ENCODE data around the gene ZNF385A.

The ZNF385A gene

DNA sequence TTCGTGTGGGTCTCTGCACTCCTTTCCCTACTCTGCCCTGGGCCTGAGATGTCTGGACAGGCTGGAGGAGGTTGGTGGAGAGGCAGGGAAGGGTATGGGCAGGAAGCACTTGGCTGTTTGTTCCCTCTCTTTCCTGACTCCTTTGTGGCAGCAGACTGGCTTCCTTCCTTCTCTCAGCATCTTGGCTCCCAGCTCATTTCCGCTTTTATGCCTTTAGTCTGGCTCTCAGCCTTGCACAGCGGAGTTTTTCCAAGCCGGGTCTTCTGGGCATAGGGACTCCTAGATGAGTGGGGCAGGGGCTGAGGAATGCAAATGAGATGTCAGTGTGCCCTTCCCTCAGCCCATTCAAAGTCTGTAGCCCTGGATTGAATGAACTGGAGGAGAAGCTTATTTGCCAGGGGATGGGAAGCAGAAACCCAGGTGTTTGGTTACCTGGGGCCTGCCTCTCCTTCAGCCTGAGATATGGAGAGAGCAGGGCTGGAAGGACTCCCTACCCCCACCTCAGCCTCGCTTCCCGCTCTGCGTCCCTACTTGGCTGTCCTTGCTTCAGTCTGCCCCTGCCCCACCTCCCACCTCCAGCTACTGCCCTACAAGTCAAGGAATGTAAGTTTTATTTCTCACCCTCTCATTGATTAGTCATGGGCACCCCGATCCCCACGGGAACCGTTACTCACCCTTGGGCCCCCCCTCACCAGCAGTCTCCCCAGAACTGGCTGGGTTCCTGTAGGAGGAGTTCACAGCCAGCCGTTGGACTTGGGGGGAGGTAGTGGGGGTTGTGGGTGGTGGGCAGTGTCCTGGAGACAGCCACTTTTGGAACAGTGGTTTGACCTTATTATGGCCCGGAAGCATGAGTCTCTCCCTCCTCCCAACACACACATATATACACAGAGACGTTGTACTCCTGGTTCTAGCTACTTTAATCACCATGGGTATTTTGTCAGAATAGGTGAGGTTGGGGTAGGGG is 43.8 kb upstream of the ZNF385A start:
- no peak overlapping the region for H3K4me3 ChIP-seq (replicated peaks; ENCODE audit: low read depth, low read length)
- TF ChIP-seq, protein P1, sequence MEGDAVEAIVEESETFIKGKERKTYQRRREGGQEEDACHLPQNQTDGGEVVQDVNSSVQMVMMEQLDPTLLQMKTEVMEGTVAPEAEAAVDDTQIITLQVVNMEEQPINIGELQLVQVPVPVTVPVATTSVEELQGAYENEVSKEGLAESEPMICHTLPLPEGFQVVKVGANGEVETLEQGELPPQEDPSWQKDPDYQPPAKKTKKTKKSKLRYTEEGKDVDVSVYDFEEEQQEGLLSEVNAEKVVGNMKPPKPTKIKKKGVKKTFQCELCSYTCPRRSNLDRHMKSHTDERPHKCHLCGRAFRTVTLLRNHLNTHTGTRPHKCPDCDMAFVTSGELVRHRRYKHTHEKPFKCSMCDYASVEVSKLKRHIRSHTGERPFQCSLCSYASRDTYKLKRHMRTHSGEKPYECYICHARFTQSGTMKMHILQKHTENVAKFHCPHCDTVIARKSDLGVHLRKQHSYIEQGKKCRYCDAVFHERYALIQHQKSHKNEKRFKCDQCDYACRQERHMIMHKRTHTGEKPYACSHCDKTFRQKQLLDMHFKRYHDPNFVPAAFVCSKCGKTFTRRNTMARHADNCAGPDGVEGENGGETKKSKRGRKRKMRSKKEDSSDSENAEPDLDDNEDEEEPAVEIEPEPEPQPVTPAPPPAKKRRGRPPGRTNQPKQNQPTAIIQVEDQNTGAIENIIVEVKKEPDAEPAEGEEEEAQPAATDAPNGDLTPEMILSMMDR (IDR thresholded peaks at IDR 0.05; ENCODE audit: insufficient read depth, low read length, poor library complexity, severe bottlenecking) = no peak
- no peak for DNase-seq (ENCODE audit: extremely low read depth, insufficient read length)
- no peaks in the 10 kb centered on the region for H3K36me3 ChIP-seq (ENCODE audit: control insufficient read depth, insufficient read depth, low read length)
- no peaks in the 10 kb centered on the region; the same call in 1 of the 2 replicates for H3K27me3 ChIP-seq (replicated peaks; ENCODE audit: control insufficient read depth, insufficient read depth, low read length)

DNA sequence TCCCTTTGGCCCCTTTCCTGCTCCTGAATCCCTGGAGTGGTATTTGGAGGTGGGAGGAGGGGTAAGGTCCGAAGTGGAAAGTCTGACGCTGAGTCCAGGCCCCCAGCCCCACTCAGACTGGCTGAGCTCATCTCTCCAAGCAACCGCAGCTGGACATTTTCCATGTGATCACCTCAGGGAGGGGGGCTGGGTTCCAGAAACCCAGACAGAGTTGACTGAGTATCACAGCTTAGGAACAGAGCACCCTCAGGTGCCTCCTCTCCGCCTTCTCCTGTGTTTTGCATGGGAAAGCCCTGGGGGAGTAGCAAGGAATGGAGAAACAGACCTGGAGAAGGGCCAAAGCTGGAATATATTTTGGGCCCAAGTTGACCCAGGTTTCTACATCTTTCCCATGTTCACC is 42.6 kb upstream of the ZNF385A start:
- no peak for DNase-seq (ENCODE audit: extremely low read depth, insufficient read length)
- TF ChIP-seq, protein P1 (IDR thresholded peaks at IDR 0.05; ENCODE audit: insufficient read depth, low read length, poor library complexity, severe bottlenecking) = no peak
- H3K36me3 ChIP-seq (ENCODE audit: control insufficient read depth, insufficient read depth, low read length) = no peaks in the 10 kb centered on the region
- no peaks in the 10 kb centered on the region; the same call in 1 of the 2 replicates for H3K27me3 ChIP-seq (replicated peaks; ENCODE audit: control insufficient read depth, insufficient read depth, low read length)
- no peak overlapping the region for H3K4me3 ChIP-seq (replicated peaks; ENCODE audit: low read depth, low read length)

GRCh38 chr12:54426690-54427089 is 42.2 kb upstream of the ZNF385A start:
- no peak for DNase-seq (ENCODE audit: extremely low read depth, insufficient read length)
- Histone ChIP-seq H3K27me3 (replicated peaks; ENCODE audit: control insufficient read depth, insufficient read depth, low read length) (no peaks in the 10 kb centered on the region; the same call in 1 of the 2 replicates), H3K4me3 (replicated peaks; ENCODE audit: low read depth, low read length) (no peak overlapping the region), H3K36me3 (ENCODE audit: control insufficient read depth, insufficient read depth, low read length) (no peaks in the 10 kb centered on the region)
- TF ChIP-seq, protein P1 (IDR thresholded peaks at IDR 0.05; ENCODE audit: insufficient read depth, low read length, poor library complexity, severe bottlenecking) = no peak

- DNase-seq (ENCODE audit: extremely low read depth, insufficient read length) = no peak
- Histone ChIP-seq H3K27me3 (replicated peaks; ENCODE audit: control insufficient read depth, insufficient read depth, low read length) (no peaks in the 10 kb centered on the region; the same call in 1 of the 2 replicates), H3K36me3 (ENCODE audit: control insufficient read depth, insufficient read depth, low read length) (no peaks in the 10 kb centered on the region), H3K4me3 (replicated peaks; ENCODE audit: low read depth, low read length) (no peak overlapping the region)
- TF ChIP-seq, protein P1 (IDR thresholded peaks at IDR 0.05; ENCODE audit: insufficient read depth, low read length, poor library complexity, severe bottlenecking) = no peak
These were observed 41.2 kb upstream of the ZNF385A start for GRCh38 chr12:54425702-54426101.

GRCh38 chr12:54424224-54424623 is 39.7 kb upstream of the ZNF385A start:
- TF ChIP-seq, protein P1 (IDR thresholded peaks at IDR 0.05; ENCODE audit: insufficient read depth, low read length, poor library complexity, severe bottlenecking) = no peak
- no peak for DNase-seq (ENCODE audit: extremely low read depth, insufficient read length)
- H3K27me3 ChIP-seq (replicated peaks; ENCODE audit: control insufficient read depth, insufficient read depth, low read length) = no peaks in the 10 kb centered on the region; the same call in none of the 2 replicates
- no peaks in the 10 kb centered on the region for H3K36me3 ChIP-seq (ENCODE audit: control insufficient read depth, insufficient read depth, low read length)
- H3K4me3 ChIP-seq (replicated peaks; ENCODE audit: low read depth, low read length) = no peak overlapping the region
